ENCODE measurements around the gene ZMYM2. TPM values are rescaled to one million over a fixed set of nuclear protein-coding genes. Genes with fewer than 3 reads are reported as not detected.

ZMYM2 gene
- total RNA-seq, 1 donor from 2014 or later: 51.7 TPM

GRCh38 chr13:20102525-20103180, 144.1 kb downstream of the ZMYM2 start:
- H3K27me3 ChIP-seq (ENCODE audit: control insufficient read depth, insufficient read depth, low read length): peaks cover 3% of the 10 kb centered on the region
- no peak for TF ChIP-seq CTCF (IDR thresholded peaks at IDR 0.05; ENCODE audit: insufficient read depth, low read length, poor library complexity, severe bottlenecking)
- no peak overlapping the region for H3K4me3 ChIP-seq (ENCODE audit: low read depth, low read length)
- no peaks in the 10 kb centered on the region for H3K36me3 ChIP-seq (ENCODE audit: control insufficient read depth, insufficient read depth, low read length)
- DNase-seq (ENCODE audit: low read depth): no peak

GRCh38 chr13:20105161-20105689, 146.7 kb downstream of the ZMYM2 start:
- peaks cover 3% of the 10 kb centered on the region for H3K27me3 ChIP-seq (ENCODE audit: control insufficient read depth, insufficient read depth, low read length)
- DNase-seq (ENCODE audit: low read depth): no peak
- H3K4me3 ChIP-seq (ENCODE audit: low read depth, low read length): no peak overlapping the region
- TF ChIP-seq CTCF (IDR thresholded peaks at IDR 0.05; ENCODE audit: insufficient read depth, low read length, poor library complexity, severe bottlenecking): no peak
- no peaks in the 10 kb centered on the region for H3K36me3 ChIP-seq (ENCODE audit: control insufficient read depth, insufficient read depth, low read length)

GRCh38 chr13:20106742-20107141, 148.2 kb downstream of the ZMYM2 start:
- Histone ChIP-seq H3K4me3 (ENCODE audit: low read depth, low read length) (no peak overlapping the region), H3K36me3 (ENCODE audit: control insufficient read depth, insufficient read depth, low read length) (no peaks in the 10 kb centered on the region), H3K27me3 (ENCODE audit: control insufficient read depth, insufficient read depth, low read length) (peaks cover 3% of the 10 kb centered on the region)
- no peak for TF ChIP-seq CTCF (IDR thresholded peaks at IDR 0.05; ENCODE audit: insufficient read depth, low read length, poor library complexity, severe bottlenecking)
- DNase-seq (ENCODE audit: low read depth): no peak

GRCh38 chr13:20109037-20109436, 150.5 kb downstream of the ZMYM2 start:
- no peak for TF ChIP-seq CTCF (IDR thresholded peaks at IDR 0.05; ENCODE audit: insufficient read depth, low read length, poor library complexity, severe bottlenecking)
- no peaks in the 10 kb centered on the region for H3K36me3 ChIP-seq (ENCODE audit: control insufficient read depth, insufficient read depth, low read length)

GRCh38 chr13:20114066-20114610, 155.6 kb downstream of the ZMYM2 start:
- no peak overlapping the region for H3K4me3 ChIP-seq (ENCODE audit: low read depth, low read length)
- DNase-seq (ENCODE audit: low read depth): no peak
- no peaks in the 10 kb centered on the region for H3K36me3 ChIP-seq (ENCODE audit: control insufficient read depth, insufficient read depth, low read length)
- no peak for TF ChIP-seq CTCF (IDR thresholded peaks at IDR 0.05; ENCODE audit: insufficient read depth, low read length, poor library complexity, severe bottlenecking)
- no peaks in the 10 kb centered on the region for H3K27me3 ChIP-seq (ENCODE audit: control insufficient read depth, insufficient read depth, low read length)

More at GRCh38 chr13:20109037-20109436, 150.5 kb downstream of the ZMYM2 start:
- no peak for DNase-seq (ENCODE audit: low read depth)
- peaks cover 3% of the 10 kb centered on the region for H3K27me3 ChIP-seq (ENCODE audit: control insufficient read depth, insufficient read depth, low read length)
- H3K4me3 ChIP-seq (ENCODE audit: low read depth, low read length): no peak overlapping the region
